IMR-90 (cell line): ENCODE measurements around the gene KCNK3.

ENCODE experiments used
- BHLHE40 ChIP-seq: fragments of 150-350 bp; IDR thresholded peaks from 2 replicates; pipeline ENCODE4 v1.6.1; 2016; ENCODE audit warnings: mild to moderate bottlenecking, low read depth, low read length
- CEBPB ChIP-seq: IDR thresholded peaks from 2 replicates; pipeline ENCODE4 v1.6.1; 2012; ENCODE audit warnings: low read depth, low read length, improper control_type of control experiment
- CHD1 ChIP-seq: IDR thresholded peaks from 2 replicates; pipeline ENCODE4 v1.6.1; 2012; ENCODE audit warnings: low read depth, low read length, improper control_type of control experiment
- CTCF ChIP-seq: conservative IDR thresholded peaks from 2 replicates; pipeline ENCODE4 v1.5.1; 2012; ENCODE audit warnings: mild to moderate bottlenecking, low read depth, low read length, improper control_type of control experiment
- MAFK ChIP-seq: IDR thresholded peaks from 2 replicates; pipeline ENCODE4 v1.6.1; 2012; ENCODE audit warnings: low read depth, low read length, improper control_type of control experiment
- POLR2A ChIP-seq: IDR thresholded peaks from 2 replicates; pipeline ENCODE4 v1.6.1; 2012; ENCODE audit warnings: mild to moderate bottlenecking, low read depth, low read length
- RAD21 ChIP-seq: IDR thresholded peaks from 2 replicates; pipeline ENCODE4 v1.6.1; 2012; ENCODE audit warnings: low read length, improper control_type of control experiment
- RCOR1 ChIP-seq: IDR thresholded peaks from 2 replicates; pipeline ENCODE4 v1.6.1; 2012; ENCODE audit warnings: mild to moderate bottlenecking, low read length, improper control_type of control experiment; ENCODE audit not compliant: insufficient replicate concordance
- RFX5 ChIP-seq: IDR thresholded peaks from 2 replicates; pipeline ENCODE4 v1.8.0; 2012; ENCODE audit warnings: low read depth, mild to moderate bottlenecking, low read length, moderate library complexity

- TF ChIP-seq CTCF = no peak
- TF ChIP-seq RCOR1 = no peak
- no peak for TF ChIP-seq POLR2A
- TF ChIP-seq MAFK = no peak
- no peak for TF ChIP-seq RAD21
- no peak for TF ChIP-seq RFX5
- no peak for TF ChIP-seq CEBPB
- no peak for TF ChIP-seq BHLHE40
- no peak for TF ChIP-seq CHD1
Observed at GRCh38 chr2:26660363-26660962, 32.1 kb upstream of the KCNK3 start.
